Panc1 (cell line): ENCODE results near the gene RLBP1.

ENCODE experiments used
- CTCF ChIP-seq: fragments of 450-650 bp; IDR thresholded peaks from 2 replicates; pipeline ENCODE4 v1.5.1; 2017; ENCODE audit warnings: mild to moderate bottlenecking
- POLR2AphosphoS5 ChIP-seq: IDR thresholded peaks from 2 replicates; pipeline ENCODE4 v1.6.1; 2012; ENCODE audit warnings: mild to moderate bottlenecking, low read depth, low read length, moderate library complexity
- SIN3A ChIP-seq: IDR thresholded peaks from 2 replicates; pipeline ENCODE4 v1.6.1; 2012; ENCODE audit warnings: low read depth, mild to moderate bottlenecking, low read length, moderate library complexity, borderline replicate concordance; ENCODE audit not compliant: insufficient read depth
- TCF7L2 ChIP-seq: IDR thresholded peaks from 2 replicates; pipeline ENCODE4 v1.6.1; 2011; ENCODE audit warnings: mild to moderate bottlenecking, low read depth, low read length, inconsistent platforms
- TF ChIP-seq, protein P1 (sequence below), 2 experiments: IDR thresholded peaks; 2 replicates each; pipeline ENCODE4 v1.6.1; 2011 to 2012; ENCODE audit warnings: low read depth in 2 of 2, control low read depth in 1 of 2, low read length in 1 of 2, mild to moderate bottlenecking in 1 of 2, moderate library complexity in 1 of 2; ENCODE audit not compliant: insufficient read depth in 1 of 2

DNA sequence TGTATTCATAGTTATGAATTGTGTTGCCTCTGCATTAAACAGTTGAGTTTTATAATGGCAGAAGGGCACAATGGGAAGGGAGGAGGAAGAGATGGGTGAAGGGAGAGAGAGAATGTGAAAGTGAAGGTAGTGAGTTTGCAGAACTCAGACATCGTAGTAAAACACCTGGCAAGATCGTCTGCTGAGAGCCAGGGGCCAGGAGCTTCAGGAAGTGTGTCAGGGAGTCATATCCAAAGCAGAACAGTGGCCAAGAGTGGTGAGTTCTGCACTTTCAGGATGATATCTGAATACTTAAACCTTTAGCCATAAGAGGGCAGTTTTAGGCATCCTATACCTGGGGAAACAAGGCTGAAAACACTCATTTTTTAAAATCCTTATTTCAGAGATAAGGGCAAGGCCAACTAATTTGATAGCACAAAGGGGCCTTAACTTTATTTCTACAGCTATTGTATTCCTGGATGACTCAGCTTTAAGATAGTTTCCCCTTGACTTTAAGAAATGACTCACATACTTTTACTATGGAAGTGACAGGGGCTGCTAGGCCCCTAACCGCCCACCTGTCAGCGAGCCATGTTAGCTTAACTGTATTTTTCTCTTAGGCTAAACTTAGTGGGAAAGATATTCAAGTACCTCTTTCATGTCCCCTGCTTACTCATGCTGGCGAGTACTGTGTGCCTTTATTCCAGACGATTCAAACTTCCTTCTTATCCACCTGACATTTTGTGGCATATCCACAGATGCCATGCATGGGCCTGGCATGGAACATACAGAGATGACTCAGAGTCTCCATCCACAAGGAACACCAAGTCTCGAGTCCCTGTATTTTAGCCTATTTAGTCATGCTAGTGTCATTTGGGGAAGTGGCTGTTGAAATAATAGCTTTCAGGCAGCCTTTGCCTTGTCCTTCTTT is 53.9 kb downstream of the RLBP1 start:
- TF ChIP-seq CTCF: no peak
- TF ChIP-seq SIN3A: no peak
- TF ChIP-seq, protein P1, sequence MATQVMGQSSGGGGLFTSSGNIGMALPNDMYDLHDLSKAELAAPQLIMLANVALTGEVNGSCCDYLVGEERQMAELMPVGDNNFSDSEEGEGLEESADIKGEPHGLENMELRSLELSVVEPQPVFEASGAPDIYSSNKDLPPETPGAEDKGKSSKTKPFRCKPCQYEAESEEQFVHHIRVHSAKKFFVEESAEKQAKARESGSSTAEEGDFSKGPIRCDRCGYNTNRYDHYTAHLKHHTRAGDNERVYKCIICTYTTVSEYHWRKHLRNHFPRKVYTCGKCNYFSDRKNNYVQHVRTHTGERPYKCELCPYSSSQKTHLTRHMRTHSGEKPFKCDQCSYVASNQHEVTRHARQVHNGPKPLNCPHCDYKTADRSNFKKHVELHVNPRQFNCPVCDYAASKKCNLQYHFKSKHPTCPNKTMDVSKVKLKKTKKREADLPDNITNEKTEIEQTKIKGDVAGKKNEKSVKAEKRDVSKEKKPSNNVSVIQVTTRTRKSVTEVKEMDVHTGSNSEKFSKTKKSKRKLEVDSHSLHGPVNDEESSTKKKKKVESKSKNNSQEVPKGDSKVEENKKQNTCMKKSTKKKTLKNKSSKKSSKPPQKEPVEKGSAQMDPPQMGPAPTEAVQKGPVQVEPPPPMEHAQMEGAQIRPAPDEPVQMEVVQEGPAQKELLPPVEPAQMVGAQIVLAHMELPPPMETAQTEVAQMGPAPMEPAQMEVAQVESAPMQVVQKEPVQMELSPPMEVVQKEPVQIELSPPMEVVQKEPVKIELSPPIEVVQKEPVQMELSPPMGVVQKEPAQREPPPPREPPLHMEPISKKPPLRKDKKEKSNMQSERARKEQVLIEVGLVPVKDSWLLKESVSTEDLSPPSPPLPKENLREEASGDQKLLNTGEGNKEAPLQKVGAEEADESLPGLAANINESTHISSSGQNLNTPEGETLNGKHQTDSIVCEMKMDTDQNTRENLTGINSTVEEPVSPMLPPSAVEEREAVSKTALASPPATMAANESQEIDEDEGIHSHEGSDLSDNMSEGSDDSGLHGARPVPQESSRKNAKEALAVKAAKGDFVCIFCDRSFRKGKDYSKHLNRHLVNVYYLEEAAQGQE (IDR thresholded peaks at IDR 0.05; ENCODE audit: insufficient read depth in 1 of 2, low read depth in 2 of 2, low read length in 1 of 2): no peak
- no peak for TF ChIP-seq POLR2AphosphoS5
- TF ChIP-seq TCF7L2: no peak
